Measurements from ENCODE around the gene IFT172.

- TF ChIP-seq, protein P1, sequence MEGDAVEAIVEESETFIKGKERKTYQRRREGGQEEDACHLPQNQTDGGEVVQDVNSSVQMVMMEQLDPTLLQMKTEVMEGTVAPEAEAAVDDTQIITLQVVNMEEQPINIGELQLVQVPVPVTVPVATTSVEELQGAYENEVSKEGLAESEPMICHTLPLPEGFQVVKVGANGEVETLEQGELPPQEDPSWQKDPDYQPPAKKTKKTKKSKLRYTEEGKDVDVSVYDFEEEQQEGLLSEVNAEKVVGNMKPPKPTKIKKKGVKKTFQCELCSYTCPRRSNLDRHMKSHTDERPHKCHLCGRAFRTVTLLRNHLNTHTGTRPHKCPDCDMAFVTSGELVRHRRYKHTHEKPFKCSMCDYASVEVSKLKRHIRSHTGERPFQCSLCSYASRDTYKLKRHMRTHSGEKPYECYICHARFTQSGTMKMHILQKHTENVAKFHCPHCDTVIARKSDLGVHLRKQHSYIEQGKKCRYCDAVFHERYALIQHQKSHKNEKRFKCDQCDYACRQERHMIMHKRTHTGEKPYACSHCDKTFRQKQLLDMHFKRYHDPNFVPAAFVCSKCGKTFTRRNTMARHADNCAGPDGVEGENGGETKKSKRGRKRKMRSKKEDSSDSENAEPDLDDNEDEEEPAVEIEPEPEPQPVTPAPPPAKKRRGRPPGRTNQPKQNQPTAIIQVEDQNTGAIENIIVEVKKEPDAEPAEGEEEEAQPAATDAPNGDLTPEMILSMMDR (IDR thresholded peaks at IDR 0.05 in 4 of 5, conservative IDR thresholded peaks at IDR 0.05 in 1 of 5) = no peak
- no peak for TF ChIP-seq POLR2A (IDR thresholded peaks at IDR 0.05)
Measured at GRCh38 chr2:27448381-27448780, 41.2 kb downstream of the IFT172 start.
